Karpas-422 (cell line): ENCODE data around the gene AATK. TPM values are rescaled to one million over a fixed set of nuclear protein-coding genes. Genes with fewer than 3 reads are reported as not detected.

Experiments used
- DNase-seq: peaks from one replicate; pipeline ENCODE4 v3.0.0-alpha.2; 2015
- H2AFZ ChIP-seq: fragments of 200-600 bp; sonication (generic); 2 replicates; pipeline ENCODE4 v1.6.1; 2014; ENCODE audit warnings: antibody characterized with exemption, low read length, mixed read lengths
- H3K27ac ChIP-seq: fragments of 200-600 bp; sonication (generic); 2 replicates; pipeline ENCODE4 v1.5.1; 2014; ENCODE audit warnings: mild to moderate bottlenecking, low read length, moderate library complexity
- H3K27me3 ChIP-seq: fragments of 200-600 bp; sonication (generic); 2 replicates; pipeline ENCODE4 v1.6.1; 2014; ENCODE audit warnings: low read length, mixed read lengths
- H3K36me3 ChIP-seq: fragments of 200-600 bp; sonication (generic); 2 replicates; pipeline ENCODE4 v1.6.1; 2014; ENCODE audit warnings: low read length, mixed read lengths; ENCODE audit not compliant: insufficient read depth
- H3K4me1 ChIP-seq: fragments of 200-600 bp; sonication (generic); 2 replicates; pipeline ENCODE4 v1.6.1; 2014; ENCODE audit warnings: mild to moderate bottlenecking, low read length, mixed read lengths
- H3K4me2 ChIP-seq: fragments of 200-600 bp; sonication (generic); 2 replicates; pipeline ENCODE4 v1.6.1; 2014; ENCODE audit warnings: low read length, low read depth, mild to moderate bottlenecking; ENCODE audit not compliant: poor library complexity, severe bottlenecking
- H3K4me3 ChIP-seq: fragments of 200-600 bp; sonication (generic); 2 replicates; pipeline ENCODE4 v1.5.1; 2014; ENCODE audit warnings: mild to moderate bottlenecking, antibody characterized with exemption, low read length, mixed read lengths
- H3K79me2 ChIP-seq: fragments of 200-600 bp; sonication (generic); 2 replicates; pipeline ENCODE4 v1.6.1; 2014; ENCODE audit warnings: mild to moderate bottlenecking, low read length, mixed read lengths
- H3K9ac ChIP-seq: fragments of 200-600 bp; sonication (generic); 2 replicates; pipeline ENCODE4 v1.6.0; 2014; ENCODE audit warnings: low read length
- H3K9me2 ChIP-seq: fragments of 200-600 bp; sonication (generic), shearing (Covaris generic); replicated peaks from 2 replicates; pipeline ENCODE4 v1.6.0; 2014; ENCODE audit warnings: mild to moderate bottlenecking, low read length, moderate library complexity; ENCODE audit not compliant: insufficient read depth
- H3K9me3 ChIP-seq: fragments of 300-700, 200-600 bp; sonication (generic); 2 replicates; pipeline ENCODE4 v1.6.1; 2014; ENCODE audit warnings: low read length, mixed read lengths
- H4K20me1 ChIP-seq: fragments of 200-600 bp; sonication (generic); 2 replicates; pipeline ENCODE4 v1.6.1; 2014; ENCODE audit warnings: mild to moderate bottlenecking, antibody characterized with exemption, low read length, low read depth; ENCODE audit not compliant: insufficient read depth
- total RNA-seq: library from RNA; depleted of rRNA; stranded (reverse); fragments of >200 nt; shearing (Covaris generic); gene quantifications from 2 replicates; pipeline ENCODE4 v1.2.3, GENCODE V29; 2014; ENCODE audit warnings: low replicate concordance

Gene AATK
- total RNA-seq, 1 experiment from 2014 or later = not detected

DNA sequence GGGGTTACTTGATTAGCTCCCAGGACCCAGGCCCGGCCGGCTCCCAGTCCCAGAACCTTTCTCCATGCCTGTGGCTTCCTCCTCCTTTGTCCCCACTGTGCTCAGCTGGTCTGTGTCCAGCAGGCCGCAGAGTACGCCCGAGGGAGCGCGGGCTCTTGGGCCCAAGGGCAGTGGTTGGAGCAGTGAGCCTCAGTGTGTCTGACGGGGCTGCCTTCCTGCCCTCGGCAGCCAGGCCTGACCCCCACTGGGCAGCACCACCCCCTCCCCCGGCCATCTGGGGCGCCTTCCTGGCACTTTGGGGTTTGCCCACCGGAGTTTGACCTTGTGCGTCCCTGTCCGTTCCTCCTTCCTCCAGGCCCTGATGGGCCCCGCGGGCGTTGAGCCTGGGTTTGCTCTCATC lies 63.2 kb downstream of the AATK start:
- H3K79me2 ChIP-seq = no peaks in the 10 kb centered on the region
- H3K4me1 ChIP-seq = no peaks in the 10 kb centered on the region
- H3K4me2 ChIP-seq = no peak overlapping the region
- H3K9me2 ChIP-seq = no peaks in the 10 kb centered on the region
- no peaks in the 10 kb centered on the region for H3K9me3 ChIP-seq
- H3K36me3 ChIP-seq = no peaks in the 10 kb centered on the region
- no peak overlapping the region for H3K9ac ChIP-seq
- H3K27me3 ChIP-seq = no peaks in the 10 kb centered on the region
- no peak for DNase-seq
- no peak overlapping the region for H3K4me3 ChIP-seq
- H2AFZ ChIP-seq = no peak overlapping the region
- no peak overlapping the region for H3K27ac ChIP-seq
- 0 out of 2 replicates have a peak, but pooled peaks cover 4% of the 10 kb centered on the region for H4K20me1 ChIP-seq

DNA sequence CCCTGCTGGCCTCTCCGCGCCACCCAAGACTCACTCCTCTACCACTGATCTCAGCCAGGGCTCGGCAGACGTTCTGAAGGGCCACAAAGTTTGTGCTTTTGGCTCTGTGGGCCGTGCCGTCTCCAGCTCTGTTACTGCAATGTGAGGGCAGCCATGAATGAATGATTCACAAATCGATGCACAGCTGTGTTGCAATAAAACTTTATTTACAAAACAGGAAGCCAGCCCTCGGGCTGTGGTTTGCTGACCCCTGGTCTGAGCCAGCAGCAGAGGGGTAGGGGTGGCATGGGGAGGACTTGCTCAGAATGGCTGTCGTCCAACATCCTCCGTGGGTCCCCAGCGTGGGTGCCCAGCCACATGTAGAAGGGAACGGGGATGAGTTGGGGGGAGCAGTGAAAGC lies 63.7 kb downstream of the AATK start:
- H3K27ac ChIP-seq = no peak overlapping the region
- H3K36me3 ChIP-seq = no peaks in the 10 kb centered on the region
- no peak overlapping the region for H2AFZ ChIP-seq
- H3K4me2 ChIP-seq = no peak overlapping the region
- no peak for DNase-seq
- no peak overlapping the region for H3K4me3 ChIP-seq
- no peaks in the 10 kb centered on the region for H3K27me3 ChIP-seq
- no peaks in the 10 kb centered on the region for H3K4me1 ChIP-seq
- no peaks in the 10 kb centered on the region for H3K9me2 ChIP-seq
- H4K20me1 ChIP-seq = 0 out of 2 replicates have a peak, but pooled peaks cover 4% of the 10 kb centered on the region
- no peaks in the 10 kb centered on the region for H3K79me2 ChIP-seq
- no peak overlapping the region for H3K9ac ChIP-seq
- no peaks in the 10 kb centered on the region for H3K9me3 ChIP-seq

- H3K4me3 ChIP-seq = no peak overlapping the region
- H3K27me3 ChIP-seq = no peaks in the 10 kb centered on the region
- no peaks in the 10 kb centered on the region for H3K4me1 ChIP-seq
- H3K9me3 ChIP-seq = no peaks in the 10 kb centered on the region
- 0 out of 2 replicates have a peak, but pooled peaks cover 5% of the 10 kb centered on the region for H4K20me1 ChIP-seq
- H3K9ac ChIP-seq = no peak overlapping the region
- DNase-seq = peak; percentile 93
- H3K4me2 ChIP-seq = no peak overlapping the region
- H3K79me2 ChIP-seq = no peaks in the 10 kb centered on the region
- no peaks in the 10 kb centered on the region for H3K9me2 ChIP-seq
- H3K27ac ChIP-seq = no peak overlapping the region
- H2AFZ ChIP-seq = no peak overlapping the region
- no peaks in the 10 kb centered on the region for H3K36me3 ChIP-seq
Observed at GRCh38 chr17:81101614-81102306, 64.3 kb downstream of the AATK start.

- Histone ChIP-seq H4K20me1 (0 out of 2 replicates have a peak, but pooled peaks cover 10% of the 10 kb centered on the region), H3K9ac (no peak overlapping the region), H3K36me3 (no peaks in the 10 kb centered on the region), H3K9me2 (no peaks in the 10 kb centered on the region), H3K9me3 (no peaks in the 10 kb centered on the region), H3K79me2 (no peaks in the 10 kb centered on the region), H3K4me3 (no peak overlapping the region), H3K4me1 (peaks cover 1% of the 10 kb centered on the region), H2AFZ (no peak overlapping the region), H3K27me3 (no peaks in the 10 kb centered on the region), H3K27ac (no peak overlapping the region), H3K4me2 (no peak overlapping the region)
- no peak for DNase-seq
Observed at GRCh38 chr17:81100668-81101067, 65.4 kb downstream of the AATK start.

DNA sequence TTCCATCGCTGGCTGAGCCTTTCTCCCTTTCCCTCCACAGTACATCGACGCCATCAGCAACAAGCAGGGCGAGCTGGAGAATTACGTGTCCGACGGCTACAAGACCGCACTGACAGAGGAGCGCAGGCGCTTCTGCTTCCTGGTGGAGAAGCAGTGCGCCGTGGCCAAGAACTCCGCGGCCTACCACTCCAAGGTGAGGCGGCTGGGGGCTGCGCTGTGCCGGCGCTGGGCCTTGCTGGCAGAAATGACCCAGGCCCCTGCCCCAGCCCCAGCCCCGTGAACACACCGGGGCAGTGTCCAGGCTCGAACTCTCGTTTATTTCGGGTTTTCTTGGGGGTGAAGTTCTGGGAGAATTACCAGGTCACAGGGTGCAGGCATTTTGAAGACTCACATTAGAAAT lies 66.1 kb downstream of the AATK start:
- Histone ChIP-seq H3K9me2 (no peaks in the 10 kb centered on the region), H3K9me3 (no peaks in the 10 kb centered on the region), H3K4me2 (no peak overlapping the region), H3K27ac (no peak overlapping the region), H4K20me1 (peaks cover 15% of the 10 kb centered on the region; the same call in 1 of the 2 replicates), H3K9ac (no peak overlapping the region), H3K79me2 (no peaks in the 10 kb centered on the region), H3K27me3 (no peaks in the 10 kb centered on the region), H3K36me3 (no peaks in the 10 kb centered on the region), H2AFZ (no peak overlapping the region), H3K4me1 (peaks cover 8% of the 10 kb centered on the region), H3K4me3 (no peak overlapping the region)
- no peak for DNase-seq

- Histone ChIP-seq H3K27ac (no peak overlapping the region), H3K9me3 (no peaks in the 10 kb centered on the region), H3K36me3 (no peaks in the 10 kb centered on the region), H2AFZ (no peak overlapping the region), H3K9ac (no peak overlapping the region), H3K9me2 (no peaks in the 10 kb centered on the region), H4K20me1 (peaks cover 15% of the 10 kb centered on the region; the same call in 1 of the 2 replicates), H3K27me3 (no peaks in the 10 kb centered on the region), H3K79me2 (no peaks in the 10 kb centered on the region), H3K4me1 (peaks cover 8% of the 10 kb centered on the region), H3K4me3 (no peak overlapping the region), H3K4me2 (no peak overlapping the region)
- no peak for DNase-seq
Observed at GRCh38 chr17:81097943-81098308, 68.1 kb downstream of the AATK start.

GRCh38 chr17:81097134-81097942 lies 68.7 kb downstream of the AATK start:
- no peaks in the 10 kb centered on the region for H3K9me2 ChIP-seq
- no peaks in the 10 kb centered on the region for H3K9me3 ChIP-seq
- H3K79me2 ChIP-seq = no peaks in the 10 kb centered on the region
- DNase-seq = peak; percentile 53
- no peak overlapping the region for H3K4me2 ChIP-seq
- no peak overlapping the region for H2AFZ ChIP-seq
- H3K27ac ChIP-seq = no peak overlapping the region
- H3K36me3 ChIP-seq = no peaks in the 10 kb centered on the region
- H3K27me3 ChIP-seq = no peaks in the 10 kb centered on the region
- peaks cover 15% of the 10 kb centered on the region; the same call in 1 of the 2 replicates for H4K20me1 ChIP-seq
- H3K9ac ChIP-seq = no peak overlapping the region
- H3K4me3 ChIP-seq = no peak overlapping the region
- peaks cover 8% of the 10 kb centered on the region for H3K4me1 ChIP-seq

- DNase-seq = no peak
- Histone ChIP-seq H3K9me2 (no peaks in the 10 kb centered on the region), H2AFZ (no peak overlapping the region), H3K9ac (no peak overlapping the region), H3K4me1 (peaks cover 8% of the 10 kb centered on the region), H3K27ac (no peak overlapping the region), H3K4me2 (no peak overlapping the region), H3K27me3 (no peaks in the 10 kb centered on the region), H3K9me3 (no peaks in the 10 kb centered on the region), H3K4me3 (no peak overlapping the region), H4K20me1 (peaks cover 15% of the 10 kb centered on the region; the same call in 1 of the 2 replicates), H3K36me3 (no peaks in the 10 kb centered on the region), H3K79me2 (no peaks in the 10 kb centered on the region)
Observed at GRCh38 chr17:81096741-81097133, 69.3 kb downstream of the AATK start.
